Testis (tissue), 2 donors: Measurements from ENCODE around the gene KRT74.

ENCODE experiments used
- CTCF ChIP-seq, 3 experiments: fragments of 450-650 bp in 2 of 3; fragments of 200-600 bp in 1 of 3; sonication (generic) in 1 of 3; IDR thresholded peaks; one replicate each; pipeline ENCODE4 v1.5.1; 2016 to 2019; ENCODE audit warnings: antibody characterized with exemption in 3 of 3, mild to moderate bottlenecking in 2 of 3, moderate library complexity in 1 of 3
- POLR2A ChIP-seq: fragments of 450-650 bp; IDR thresholded peaks from one replicate; pipeline ENCODE4 v1.6.1; 2017; ENCODE audit warnings: antibody characterized with exemption, mild to moderate bottlenecking, moderate library complexity

- TF ChIP-seq CTCF (IDR thresholded peaks at IDR 0.05), result no peak
- no peak for TF ChIP-seq POLR2A
Observed at GRCh38 chr12:52577316-52577715, 3.7 kb upstream of the KRT74 start.
